GM21825 (cell line): ENCODE data around the gene PATJ.
A peak's percentile ranks its signal among the peaks of the same experiment; 100 is the strongest.
"Not testable (repeated sequence)": the region's sequence is repeated elsewhere in the genome, so short reads cannot be mapped to it uniquely, and the experiment has no call there.

Source experiments
- ATAC-seq: cut with Tn5 transposase; IDR thresholded peaks from one replicate; pipeline ENCODE4 v1.9.1; 2021; ENCODE audit warnings: mild to moderate bottlenecking, moderate library complexity; ENCODE audit not compliant: unreplicated experiment

PATJ gene

DNA sequence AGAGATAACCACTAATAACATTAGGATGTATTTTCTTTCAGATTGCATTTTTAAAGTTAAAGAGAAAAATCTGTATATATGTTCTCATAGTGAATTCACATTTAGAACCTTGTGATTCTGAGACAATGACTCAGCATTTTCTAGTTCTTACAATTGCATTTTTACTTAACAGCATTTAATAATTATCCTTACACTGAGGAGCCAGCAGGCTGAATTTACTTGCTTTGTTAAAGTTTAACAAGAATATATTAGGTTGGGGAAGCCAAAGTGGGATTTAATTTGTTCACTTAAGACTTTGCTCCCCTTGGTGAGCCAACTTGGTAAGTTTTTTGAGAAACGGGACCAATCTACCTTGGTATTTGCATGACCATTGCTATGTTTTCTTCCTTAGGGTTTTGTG is 4.5 kb downstream of the PATJ start:
- ATAC-seq = no peak

DNA sequence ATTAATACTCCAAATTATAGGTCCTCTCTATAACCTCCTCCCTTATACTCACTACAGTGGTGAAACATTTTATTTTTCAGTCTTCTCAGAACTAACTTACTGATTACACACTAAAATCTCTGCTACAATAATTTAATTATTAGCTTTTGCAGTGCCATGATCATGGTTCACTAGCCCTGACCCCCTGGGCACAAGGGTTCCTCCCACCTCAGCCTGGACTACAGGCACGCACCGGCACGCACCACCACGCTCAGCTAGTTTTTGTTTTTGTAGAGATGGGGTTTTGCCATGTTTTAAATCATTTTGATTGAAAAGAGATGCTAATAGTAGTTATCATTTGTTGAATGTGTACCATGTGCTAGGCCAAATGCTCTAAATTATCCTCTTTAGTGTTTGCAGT is 6.3 kb downstream of the PATJ start:
- no peak for ATAC-seq

GRCh38 chr1:61749574-61749973 is 7.3 kb downstream of the PATJ start:
- ATAC-seq = no peak

DNA sequence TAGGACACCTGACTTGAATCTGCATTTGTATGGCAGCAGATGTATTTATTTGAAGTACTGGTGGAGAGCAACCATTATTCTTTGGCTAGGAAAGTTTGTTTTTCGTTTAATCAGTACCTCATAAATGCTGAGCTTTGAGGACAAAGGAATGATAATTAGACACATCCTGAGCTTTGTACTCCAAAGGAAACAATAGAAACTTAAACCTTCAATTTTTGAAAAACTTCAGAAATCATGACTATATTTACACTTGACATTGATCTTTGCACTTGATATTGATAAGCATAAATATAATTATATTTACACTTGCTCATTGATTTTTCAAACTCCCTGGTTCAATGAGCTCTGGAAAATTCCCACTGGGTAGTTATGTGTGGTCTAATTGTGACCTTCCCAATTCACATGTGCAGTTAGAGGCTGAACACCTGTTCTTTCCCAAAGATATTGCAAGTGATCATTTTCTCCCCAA is 10.7 kb downstream of the PATJ start:
- ATAC-seq = no peak

GRCh38 chr1:61753998-61754508 is 11.8 kb downstream of the PATJ start:
- ATAC-seq = no peak

DNA sequence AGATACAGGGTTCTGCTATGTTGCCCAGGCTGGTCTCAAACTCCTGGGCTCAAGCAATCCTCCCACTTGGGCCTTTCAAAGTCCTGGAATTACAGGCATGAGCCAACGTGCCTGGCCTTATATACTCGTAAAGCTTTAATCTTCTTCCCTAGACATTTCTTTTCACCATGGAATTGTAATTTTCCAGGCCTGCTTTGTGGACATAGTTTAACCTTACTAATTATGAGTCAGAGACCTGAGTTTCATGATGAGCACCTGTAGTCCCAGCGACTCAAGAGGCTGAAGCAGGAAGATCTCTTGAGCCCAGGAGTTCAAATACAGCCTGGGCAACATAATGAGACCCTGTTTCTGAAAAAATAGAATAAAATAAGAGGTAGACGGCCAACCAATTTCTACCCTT is 12.3 kb downstream of the PATJ start:
- ATAC-seq = no peak

DNA sequence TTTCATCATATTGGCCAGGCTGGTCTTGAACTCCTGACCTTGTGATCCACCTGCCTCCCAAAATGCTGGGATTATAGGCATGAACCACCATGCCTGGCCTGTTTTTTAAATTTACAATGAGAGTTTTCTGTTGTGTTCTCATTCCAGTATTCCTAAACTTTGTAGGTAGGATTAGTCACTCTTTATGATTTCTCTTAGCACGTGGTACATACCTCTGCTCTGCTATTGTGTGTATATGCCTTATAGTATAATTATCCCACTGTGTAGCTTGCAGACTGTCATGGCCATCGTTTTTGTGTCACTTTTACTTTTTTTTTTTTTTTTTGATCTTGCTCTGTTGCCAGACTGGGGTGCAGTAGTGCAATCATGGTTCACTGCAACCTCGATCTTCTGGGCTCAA is 14.5 kb downstream of the PATJ start:
- ATAC-seq = no peak

DNA sequence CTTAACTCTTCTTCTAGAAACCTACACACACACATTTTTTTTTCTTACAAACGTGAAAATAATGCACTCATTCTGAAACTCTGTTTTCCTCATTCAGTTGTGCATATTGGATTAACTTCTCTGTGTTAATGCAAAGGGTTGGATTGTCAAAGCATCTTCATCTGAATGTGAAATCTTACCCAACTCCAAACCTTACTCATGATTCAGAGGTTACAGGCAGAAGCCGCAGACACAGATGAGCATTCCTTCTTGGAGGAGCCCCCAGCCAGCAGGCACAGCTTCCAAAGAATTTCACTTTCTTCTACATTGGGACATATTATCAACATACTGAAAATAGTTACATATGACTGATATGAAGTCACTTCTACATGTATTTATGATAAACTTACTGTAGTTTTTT is 15.7 kb downstream of the PATJ start:
- ATAC-seq = no peak

DNA sequence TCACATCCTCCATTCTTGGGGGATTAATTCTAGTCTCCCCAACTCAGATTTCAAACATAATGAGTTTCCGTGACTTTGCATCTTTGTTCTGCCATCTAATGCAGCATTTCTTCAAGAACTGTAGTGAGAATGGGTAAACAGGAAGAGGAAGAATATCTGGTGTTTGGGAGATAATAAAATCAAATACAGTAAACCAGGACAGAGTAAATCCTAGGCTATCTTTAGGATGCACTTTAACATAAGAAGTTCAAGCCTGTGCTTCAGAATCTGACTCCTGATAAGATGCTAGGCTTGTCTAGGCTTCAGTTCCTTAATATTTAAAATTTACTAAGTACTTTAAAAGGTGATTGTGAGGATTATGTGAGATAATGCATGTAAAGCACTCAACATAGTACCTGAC is 27.9 kb downstream of the PATJ start:
- no peak for ATAC-seq

GRCh38 chr1:61776091-61776490 is 33.8 kb downstream of the PATJ start:
- ATAC-seq = no peak

DNA sequence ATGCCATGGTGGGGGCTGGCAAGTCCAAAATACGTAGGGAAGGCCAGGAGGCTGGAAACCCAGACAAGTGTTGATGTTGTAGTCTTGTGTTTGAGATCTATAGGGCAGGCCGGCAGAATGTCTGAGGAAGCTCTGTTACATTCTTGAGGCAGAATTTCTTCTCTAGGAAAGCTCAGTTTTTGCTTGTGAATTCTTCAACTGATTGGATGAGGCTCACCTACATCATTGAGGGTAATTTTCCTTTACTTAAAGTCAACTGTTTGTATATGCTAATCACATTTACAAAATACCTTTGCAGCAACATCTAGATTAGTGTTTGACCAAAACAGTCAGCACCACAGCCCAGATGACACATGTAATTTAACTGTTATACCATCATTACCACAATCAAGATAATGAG is 37.0 kb downstream of the PATJ start:
- ATAC-seq = no peak

DNA sequence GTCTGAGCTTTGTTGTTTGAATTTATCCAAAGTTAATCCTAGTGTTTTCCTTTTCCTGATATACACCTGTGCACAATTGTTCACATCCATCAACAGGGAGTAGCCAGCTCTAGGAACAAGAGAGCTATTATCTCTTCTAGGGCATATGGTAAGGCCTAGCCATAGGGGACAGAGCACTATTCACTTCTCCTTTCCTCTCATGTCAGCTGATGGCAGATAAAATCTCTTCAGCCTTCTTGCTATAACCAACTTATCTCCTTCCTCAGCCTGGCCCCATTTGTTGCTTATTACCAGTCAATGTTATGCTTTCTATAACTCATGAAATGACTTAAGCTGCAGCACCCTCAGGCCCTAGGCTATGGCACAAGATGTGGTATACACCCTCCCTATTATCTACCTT is 38.9 kb downstream of the PATJ start:
- ATAC-seq = no peak

DNA sequence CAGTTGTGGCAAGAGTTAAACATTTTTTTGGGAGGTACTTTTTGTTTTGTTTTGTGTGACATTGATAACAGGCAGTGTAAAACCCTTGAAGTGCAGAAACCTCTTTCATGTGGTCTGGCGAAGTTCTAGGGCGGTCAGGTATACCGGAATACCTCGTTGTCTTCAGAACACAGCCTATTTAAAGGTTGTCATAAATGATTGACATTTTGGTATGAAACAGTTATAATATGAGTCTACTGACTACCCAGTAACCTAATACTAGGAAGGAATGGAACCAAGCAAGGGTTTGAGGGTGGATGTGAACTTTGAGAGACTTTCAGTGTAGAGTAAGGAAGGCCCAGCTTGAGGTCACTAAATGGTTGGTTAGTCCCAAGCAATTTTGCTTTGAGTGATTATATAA is 40.5 kb downstream of the PATJ start:
- peak; percentile 88 for ATAC-seq

DNA sequence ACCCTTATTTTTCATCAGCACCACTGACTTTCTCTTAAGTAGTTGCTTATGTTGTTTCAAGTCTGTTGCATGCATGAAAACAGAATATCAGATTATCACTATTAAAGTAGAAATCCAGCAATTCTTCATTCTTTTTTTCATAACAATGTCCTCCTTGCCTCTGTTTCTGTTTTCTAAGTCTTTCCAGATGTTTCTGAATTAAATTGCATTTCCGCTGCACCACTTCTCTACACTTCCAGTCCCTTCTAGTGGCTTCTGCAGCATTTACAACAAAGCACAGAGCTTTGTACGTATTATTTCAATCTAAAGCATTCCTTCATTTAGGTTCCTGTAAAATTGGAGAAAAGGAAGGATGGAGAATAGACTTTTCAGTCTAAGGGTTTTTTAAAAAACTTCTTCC is 42.4 kb downstream of the PATJ start:
- ATAC-seq = no peak

DNA sequence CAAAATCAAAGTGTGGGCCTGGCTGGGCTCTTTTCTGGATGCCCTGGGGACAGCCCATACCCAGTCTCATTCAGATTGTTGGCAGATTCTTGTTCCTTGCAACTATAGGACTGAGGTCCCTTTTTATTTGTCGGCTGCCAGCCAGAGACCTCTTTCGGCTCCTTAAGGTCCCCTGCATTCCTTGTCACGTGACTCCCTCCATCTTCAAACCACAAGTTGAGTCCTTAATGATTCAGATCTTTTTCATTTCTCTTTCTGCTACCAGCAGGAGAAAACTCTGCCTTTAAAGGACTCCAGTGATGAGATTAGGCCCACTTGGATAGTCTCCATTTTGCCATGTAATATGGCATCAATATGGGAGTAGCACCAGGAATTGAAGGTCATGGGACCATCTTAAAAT is 48.6 kb downstream of the PATJ start:
- no peak for ATAC-seq

DNA sequence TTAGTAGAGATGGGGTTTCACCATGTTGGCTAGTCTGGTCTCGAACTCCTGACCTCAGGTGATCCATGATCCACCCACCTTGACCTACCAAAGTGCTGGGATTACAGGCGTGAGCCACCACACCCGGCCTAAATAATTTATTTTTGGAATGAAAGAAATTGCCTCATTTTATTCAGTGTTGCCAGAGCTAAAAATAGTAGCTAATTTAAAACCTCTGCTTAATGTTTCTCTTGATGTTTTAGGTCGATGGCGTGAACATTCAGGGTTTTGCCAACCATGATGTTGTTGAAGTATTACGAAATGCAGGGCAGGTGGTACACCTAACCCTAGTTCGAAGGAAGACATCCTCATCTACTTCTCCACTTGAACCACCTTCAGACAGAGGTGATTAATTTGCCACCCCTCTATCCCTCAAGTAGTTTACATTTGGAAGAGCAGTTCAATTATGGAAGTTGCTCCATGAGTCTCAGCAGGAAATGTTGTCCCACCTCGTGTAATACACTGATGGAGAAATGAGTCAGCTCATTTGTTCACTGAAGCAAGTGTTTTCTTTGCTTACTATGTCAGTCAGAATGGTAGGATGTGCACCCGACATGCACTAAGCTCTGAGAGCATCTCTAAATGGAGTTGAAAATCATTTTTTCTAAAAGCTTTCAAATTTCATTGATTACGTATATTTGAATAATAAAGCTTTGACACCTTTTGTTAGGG is 54.9 kb downstream of the PATJ start:
- ATAC-seq = no peak

- not testable (repeated sequence) for ATAC-seq
These were observed 58.8 kb downstream of the PATJ start for GRCh38 chr1:61801047-61801446.

GRCh38 chr1:61807606-61808140 is 65.4 kb downstream of the PATJ start:
- ATAC-seq = no peak

GRCh38 chr1:61808321-61808720 is 66.0 kb downstream of the PATJ start:
- ATAC-seq = no peak

- ATAC-seq = no peak
These were observed 66.7 kb downstream of the PATJ start for GRCh38 chr1:61808968-61809367.

GRCh38 chr1:61812916-61813315 is 70.6 kb downstream of the PATJ start:
- ATAC-seq = no peak

DNA sequence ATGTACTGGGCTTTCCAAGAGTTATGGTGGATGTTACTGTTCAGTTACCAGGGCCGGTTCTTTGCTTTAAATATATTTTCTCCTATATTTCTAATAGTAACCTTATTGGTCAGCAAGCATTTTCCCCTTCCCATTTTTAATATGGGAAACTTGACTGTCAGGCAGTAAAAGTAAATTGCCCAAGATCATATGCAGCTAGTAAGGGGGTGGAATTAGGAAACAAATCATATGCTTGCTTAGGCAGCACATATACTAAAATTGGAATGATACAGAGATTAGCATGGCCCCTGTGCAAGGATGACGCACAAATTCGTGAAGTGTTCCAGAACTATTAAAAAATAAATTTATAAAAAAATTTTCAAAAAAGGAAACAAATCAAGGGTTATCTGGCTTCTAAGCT is 73.9 kb downstream of the PATJ start:
- ATAC-seq = no peak

GRCh38 chr1:61818992-61819391 is 76.7 kb downstream of the PATJ start:
- no peak for ATAC-seq
